Activated CD4-positive, alpha-beta T cell treated with anti-CD3 and anti-CD28 coated beads, Interleukin-2, amount 50 U/mL, for 48 hours (primary cell): ENCODE results near the gene PTPRN2.

Experiments
- DNase-seq, 2 experiments: peaks; one replicate each; pipeline ENCODE4 v3.0.0-alpha.2; 2020

The PTPRN2 gene

DNA sequence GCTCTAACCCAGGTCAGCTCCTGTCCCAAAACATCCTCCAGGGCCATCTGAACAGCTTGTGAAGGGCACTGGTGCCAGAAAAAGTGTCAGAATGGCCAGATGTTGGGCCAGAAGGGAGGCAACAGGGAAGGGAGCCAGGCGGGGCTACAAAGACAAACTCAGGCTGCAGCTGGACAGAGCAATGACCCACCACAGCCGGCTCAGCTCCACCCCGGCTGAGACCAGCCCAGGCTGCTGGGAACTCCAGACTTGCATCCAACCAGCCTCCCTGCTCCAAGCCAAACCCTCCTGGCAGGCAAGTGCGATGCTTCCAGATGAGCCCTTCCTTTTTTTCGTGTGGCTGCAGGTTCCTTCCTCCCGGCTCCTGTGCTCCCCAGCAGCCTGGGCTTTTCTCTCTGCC lies 466.9 kb downstream of the PTPRN2 start:
- no peak for DNase-seq

DNA sequence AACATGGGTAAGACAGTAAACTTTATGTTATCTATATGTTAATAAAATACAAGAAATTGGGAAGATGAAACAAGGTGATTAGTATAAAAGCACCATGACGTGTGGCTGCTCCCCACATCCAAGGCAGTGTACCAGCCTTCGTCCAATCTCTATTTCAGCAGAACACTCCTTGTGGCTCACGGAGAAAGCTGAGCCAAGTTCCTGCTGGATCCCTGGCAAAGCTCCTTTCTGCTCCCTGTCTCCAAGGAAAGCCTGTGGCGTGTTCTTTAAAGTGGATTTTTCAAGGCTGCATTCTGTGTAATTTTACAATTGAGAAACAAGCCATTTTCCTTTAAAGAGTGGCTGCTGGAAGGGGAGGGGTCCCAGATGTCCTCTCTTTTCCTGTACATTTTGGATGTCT lies 467.3 kb downstream of the PTPRN2 start:
- no peak for DNase-seq

- no peak for DNase-seq
Measured at GRCh38 chr7:158117341-158118222, 470.0 kb downstream of the PTPRN2 start.

DNA sequence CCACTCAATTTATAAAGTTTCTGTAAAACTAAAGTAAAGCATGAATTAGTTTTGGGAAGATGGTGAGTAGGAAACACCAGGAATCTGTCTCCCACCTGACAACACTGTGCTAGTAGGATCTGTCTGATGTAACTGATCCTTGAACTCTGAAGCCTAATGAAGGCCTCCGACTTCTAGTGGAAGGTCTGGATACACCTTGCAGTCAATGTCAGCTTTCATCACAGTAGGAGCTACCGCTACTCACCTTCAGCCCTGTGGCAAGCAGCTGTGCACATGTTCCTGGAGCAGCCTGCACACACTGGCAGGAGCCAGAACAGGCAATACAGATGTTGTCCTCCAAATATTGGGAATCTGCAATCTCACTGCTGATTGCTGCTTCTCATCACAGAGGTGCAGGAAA lies 471.4 kb downstream of the PTPRN2 start:
- no peak for DNase-seq

DNA sequence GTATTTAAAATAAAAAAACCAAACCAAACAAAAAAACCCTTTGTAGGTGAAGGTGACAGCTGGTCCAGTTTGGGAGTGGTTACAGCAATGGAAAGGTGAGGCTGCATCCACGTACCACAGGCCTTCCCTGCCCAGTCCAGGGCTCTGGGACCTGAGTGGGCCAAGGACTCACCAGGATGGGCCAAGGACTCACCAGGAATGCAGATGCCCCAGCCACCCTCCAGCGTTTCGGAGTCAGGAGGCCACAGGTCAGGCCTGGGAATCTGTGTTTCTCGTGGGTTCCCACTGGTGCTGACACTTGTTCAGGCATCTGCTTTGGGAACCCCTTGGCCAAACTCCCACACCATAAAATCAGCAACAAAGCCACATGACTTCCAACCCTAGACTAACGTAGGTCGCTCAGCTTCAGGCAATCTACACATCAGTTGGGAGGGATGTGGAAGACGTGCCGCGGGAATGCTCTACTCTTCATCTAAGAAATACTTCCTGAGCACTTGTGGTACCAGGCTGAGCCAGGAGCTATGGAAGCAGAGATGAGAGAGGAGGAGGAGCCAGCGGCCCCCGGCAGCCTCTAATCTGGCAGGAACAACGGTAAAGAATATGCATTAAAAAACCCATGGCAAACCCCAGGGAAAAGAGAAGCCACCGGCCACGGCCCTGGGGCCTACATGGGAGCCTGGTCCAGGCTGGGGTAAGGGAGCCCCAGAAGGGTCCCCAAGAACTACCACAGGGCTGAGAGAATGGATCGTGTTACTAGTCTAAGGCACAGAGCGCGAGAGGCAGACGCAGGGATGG lies 473.4 kb downstream of the PTPRN2 start:
- no peak for DNase-seq

DNA sequence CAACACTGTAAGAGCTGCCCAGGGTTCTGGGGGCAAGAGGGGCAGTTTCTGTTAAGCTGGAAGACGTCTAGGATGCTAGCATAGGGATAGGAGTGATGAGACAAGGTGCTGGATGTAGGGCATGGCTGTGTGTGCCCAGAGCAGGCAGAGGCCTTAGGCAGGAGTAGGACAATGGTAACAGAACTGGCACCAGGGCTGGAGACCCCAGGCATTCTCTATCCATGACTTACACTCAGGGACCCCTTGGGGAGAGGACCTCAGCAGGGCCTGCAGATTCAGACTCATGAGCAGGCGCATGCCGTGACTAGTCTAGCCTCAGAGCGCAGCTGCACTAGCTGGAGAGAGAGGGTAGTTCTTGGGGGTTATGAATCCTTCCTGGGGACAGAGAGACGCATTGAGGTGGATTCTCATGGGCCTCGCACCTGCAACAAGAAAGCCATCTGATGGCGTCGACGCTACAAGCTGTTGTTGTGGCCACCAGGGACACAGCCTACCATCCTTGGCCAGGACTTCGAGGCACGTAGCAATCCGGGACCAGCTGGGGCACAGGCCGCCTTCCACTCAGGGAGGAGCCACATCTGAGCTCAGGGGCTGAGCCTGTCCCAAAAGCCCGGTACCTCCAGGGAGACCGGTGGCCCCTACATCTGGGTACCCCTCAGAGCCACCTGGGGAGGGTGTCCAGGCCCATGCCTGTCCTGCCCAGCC lies 474.1 kb downstream of the PTPRN2 start:
- no peak for DNase-seq

GRCh38 chr7:158112571-158113320 lies 474.9 kb downstream of the PTPRN2 start:
- DNase-seq, result no peak

GRCh38 chr7:158111906-158112570 lies 475.6 kb downstream of the PTPRN2 start:
- no peak for DNase-seq

- no peak for DNase-seq
Measured at GRCh38 chr7:158111049-158111751, 476.4 kb downstream of the PTPRN2 start.

DNA sequence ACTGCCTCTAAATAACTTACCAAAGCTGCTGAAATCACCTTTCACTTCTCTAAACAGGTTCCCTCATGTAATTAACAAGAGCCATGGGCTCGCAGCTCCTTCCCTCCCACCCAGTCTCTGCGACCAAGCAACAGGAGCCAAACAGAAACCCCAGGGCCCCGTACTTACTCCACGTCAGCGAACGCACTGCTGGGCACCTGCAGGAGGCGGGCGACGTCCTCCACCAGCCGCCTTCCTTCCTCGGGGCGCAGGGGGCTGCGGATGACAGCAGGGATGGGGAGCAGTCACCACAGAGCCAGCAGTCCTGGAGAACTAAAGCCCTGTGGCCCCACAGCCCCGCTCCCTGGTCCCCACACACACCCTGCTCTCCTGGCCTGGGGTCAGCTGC lies 477.0 kb downstream of the PTPRN2 start:
- no peak for DNase-seq

DNA sequence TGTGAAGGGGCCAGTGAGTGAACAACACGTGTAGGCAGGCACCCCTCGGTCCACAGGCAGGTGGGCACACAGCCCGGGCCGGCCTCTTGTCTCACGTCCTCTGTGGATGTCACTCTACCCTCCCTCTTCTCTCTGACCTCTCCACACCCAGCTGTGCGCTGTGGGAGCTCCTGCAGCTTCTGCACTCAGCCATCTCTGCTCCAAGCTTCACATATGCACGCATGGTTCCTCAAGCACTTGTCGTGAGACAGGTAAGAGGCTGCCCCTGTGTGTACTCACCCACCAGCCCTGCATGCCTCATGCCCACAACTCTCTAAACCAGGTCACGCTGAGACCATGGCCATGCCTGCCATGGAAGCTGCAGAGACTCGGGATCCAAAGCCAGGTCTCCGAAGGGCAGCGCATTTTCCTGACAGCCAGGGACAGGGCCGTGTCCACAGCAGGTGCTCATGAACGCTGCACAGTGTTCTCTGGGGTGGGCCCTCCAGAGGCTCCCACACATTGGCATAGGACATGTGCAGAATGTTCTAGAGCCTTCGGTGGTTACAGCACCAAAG lies 477.5 kb downstream of the PTPRN2 start:
- DNase-seq, result no peak

GRCh38 chr7:158109364-158110033 lies 478.1 kb downstream of the PTPRN2 start:
- DNase-seq, result no peak

DNA sequence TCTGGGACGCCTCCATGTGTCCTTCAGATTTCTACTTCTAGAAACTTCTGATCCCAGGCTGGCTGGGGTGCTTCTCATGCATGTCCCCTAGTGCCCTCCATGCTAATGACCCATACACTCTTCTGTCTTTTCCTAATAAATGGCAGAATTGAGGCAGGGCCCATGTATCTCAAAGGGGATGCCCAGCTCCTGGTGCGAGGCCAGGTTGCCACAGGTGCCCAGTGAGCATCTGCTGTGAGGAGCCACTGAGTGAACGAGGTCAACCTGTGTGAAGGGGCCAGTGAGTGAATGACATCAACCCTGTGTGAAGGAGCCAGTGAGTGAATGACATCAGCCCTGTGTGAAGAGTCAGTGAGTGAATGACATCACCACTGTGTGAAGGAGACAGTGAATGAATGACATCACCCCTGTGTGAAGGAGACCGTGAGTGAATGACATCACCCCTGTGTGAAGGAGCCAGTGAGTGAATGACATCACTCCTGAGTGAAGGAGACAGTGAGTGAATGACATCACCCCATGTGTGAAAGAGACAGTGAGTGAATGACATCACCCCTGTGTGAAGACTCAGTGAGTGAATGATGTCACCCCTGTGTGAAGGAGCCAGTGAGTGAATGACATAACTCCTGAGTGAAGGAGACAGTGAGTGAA lies 478.9 kb downstream of the PTPRN2 start:
- no peak for DNase-seq

- DNase-seq, result no peak
Measured at GRCh38 chr7:158107806-158108205, 479.8 kb downstream of the PTPRN2 start.

DNA sequence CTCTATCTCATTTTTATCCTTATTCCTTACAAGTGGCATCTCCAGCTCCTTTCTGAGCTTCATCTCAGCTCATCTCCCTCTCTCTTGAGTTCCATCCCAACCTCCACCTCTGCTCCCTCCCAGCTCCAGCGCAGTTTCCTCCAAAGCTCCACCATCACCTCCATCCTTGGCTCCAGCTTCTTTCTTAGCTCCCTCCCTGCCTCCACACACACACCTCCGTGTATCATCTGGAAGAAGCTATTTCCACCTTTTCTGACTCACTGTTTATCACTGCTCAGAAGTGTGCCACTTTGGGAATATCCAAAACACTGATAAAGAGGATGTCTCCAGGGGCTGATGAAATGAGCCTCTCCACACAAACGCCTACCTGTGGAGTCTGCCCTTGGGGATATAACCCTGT lies 481.4 kb downstream of the PTPRN2 start:
- DNase-seq, result no peak

DNA sequence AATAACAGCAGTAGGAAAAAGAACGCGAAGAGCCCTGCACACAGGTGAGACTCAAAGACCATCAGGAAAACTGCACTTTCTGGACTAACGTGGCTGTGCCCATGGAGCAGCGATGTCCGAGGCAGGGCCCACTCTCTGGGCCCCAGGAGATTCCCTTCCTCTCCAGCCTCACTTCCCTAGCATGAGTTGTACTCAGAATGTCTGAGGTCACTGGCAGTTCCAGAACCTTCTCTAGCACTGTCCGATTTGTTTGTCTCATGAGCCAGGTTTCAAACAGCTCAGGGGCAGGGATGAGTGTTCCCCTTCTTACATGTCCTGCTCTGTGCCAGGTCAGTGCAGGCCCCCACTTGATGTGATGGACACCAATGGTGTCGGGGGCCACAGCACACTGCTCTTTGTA lies 484.2 kb downstream of the PTPRN2 start:
- no peak for DNase-seq

DNA sequence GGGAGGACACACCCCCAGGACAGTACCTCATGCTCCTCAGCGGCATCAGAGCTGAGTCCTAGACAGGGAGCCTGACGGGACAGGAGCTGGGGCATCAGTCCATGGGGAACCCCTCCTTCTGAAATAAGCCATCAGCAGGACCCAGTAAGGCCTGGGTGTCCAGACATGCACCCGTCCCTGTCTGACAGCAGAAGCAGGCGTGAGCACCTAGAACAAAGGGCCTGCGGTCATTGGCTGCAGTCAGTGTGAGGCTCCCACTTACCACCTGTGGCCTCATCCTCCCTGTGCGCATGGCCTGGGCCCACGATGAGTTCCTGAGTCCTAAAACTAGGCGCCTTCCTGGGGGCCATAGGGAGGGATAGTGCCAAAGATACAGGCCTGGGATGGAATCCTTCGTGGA lies 484.7 kb downstream of the PTPRN2 start:
- DNase-seq, result no peak

DNA sequence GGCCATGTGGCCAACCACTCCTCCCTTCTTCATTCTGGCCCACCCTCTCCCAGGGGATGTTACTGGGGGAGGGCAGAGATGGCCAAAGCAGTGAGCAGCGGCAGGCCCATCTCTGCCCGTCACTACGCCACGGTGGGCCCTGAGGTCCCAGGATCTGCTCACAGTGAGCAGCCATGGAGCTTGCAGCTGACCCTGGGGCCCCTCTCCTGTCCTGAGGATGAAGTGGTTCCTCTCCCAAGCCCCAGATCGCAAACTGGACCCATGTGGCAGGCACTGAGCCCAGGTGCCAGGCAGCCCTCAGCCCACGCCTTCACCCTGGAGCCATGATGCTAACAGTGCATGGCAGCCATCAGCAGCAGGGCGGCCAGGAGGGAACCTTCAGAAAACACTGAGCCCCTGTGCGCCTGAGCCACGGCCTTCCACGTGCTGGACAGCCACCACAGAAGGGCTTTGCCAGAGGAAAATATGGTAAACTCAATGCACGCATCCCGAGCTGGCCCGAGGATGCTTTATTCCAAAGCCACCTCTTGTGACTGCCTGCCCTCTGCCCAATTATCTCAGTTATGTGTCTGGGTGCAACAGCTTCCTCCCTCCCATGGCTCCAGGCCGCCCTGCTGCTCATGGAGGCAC lies 485.7 kb downstream of the PTPRN2 start:
- no peak for DNase-seq
